SK-N-SH treated with all-trans-retinoic acid at 6 μM for 48 hours (cell line): ENCODE measurements around the gene ECM2.
A peak's percentile ranks its signal among the peaks of the same experiment; 100 is the strongest.

Source experiments
- BACH2 ChIP-seq: fragments of 250-450 bp; sonication (Bioruptor Pico); IDR thresholded peaks from 2 replicates; pipeline ENCODE4 v1.9.0; 2021; ENCODE audit warnings: mild to moderate bottlenecking, borderline replicate concordance
- CREB5 ChIP-seq: fragments of 250-450 bp; sonication (Bioruptor Pico); IDR thresholded peaks from 2 replicates; pipeline ENCODE4 v1.5.1; 2020; ENCODE audit warnings: low read depth, mild to moderate bottlenecking, moderate library complexity
- CSDC2 ChIP-seq: fragments of 250-450 bp; sonication (Bioruptor Pico); IDR thresholded peaks from 2 replicates; pipeline ENCODE4 v1.5.0; 2020; ENCODE audit warnings: mild to moderate bottlenecking, moderate library complexity
- CSRNP3 ChIP-seq: fragments of 250-450 bp; sonication (Bioruptor Pico); IDR thresholded peaks from 2 replicates; pipeline ENCODE4 v1.5.1; 2021; ENCODE audit warnings: mild to moderate bottlenecking, moderate library complexity
- ISL1 ChIP-seq: fragments of 250-450 bp; sonication (Bioruptor Pico); IDR thresholded peaks from 2 replicates; pipeline ENCODE4 v2.1.2; 2022; ENCODE audit warnings: mild to moderate bottlenecking, moderate library complexity
- PATZ1 ChIP-seq: fragments of 250-450 bp; sonication (Bioruptor Pico); IDR thresholded peaks from 2 replicates; pipeline ENCODE4 v1.8.0; 2020; ENCODE audit warnings: mild to moderate bottlenecking, moderate library complexity, borderline replicate concordance
- POU6F1 ChIP-seq: fragments of 250-450 bp; sonication (Bioruptor Pico); IDR thresholded peaks from 2 replicates; pipeline ENCODE4 v1.8.0; 2021; ENCODE audit warnings: low read depth, mild to moderate bottlenecking, moderate library complexity, borderline replicate concordance
- RARB ChIP-seq: fragments of 250-450 bp; sonication (Bioruptor Pico); IDR thresholded peaks from 2 replicates; pipeline ENCODE4 v1.8.0; 2021; ENCODE audit warnings: mild to moderate bottlenecking, moderate library complexity
- TOX ChIP-seq: fragments of 250-450 bp; sonication (Bioruptor Pico); IDR thresholded peaks from 2 replicates; pipeline ENCODE4 v1.8.0; 2021; ENCODE audit warnings: mild to moderate bottlenecking, moderate library complexity, borderline replicate concordance
- ZNF70 ChIP-seq: fragments of 450-650 bp; formaldehyde crosslinking; IDR thresholded peaks from 2 replicates; pipeline ENCODE4 v1.5.0; 2020; ENCODE audit warnings: mild to moderate bottlenecking, moderate library complexity

GRCh38 chr9:92507496-92507895 lies 28.3 kb downstream of the ECM2 start:
- TF ChIP-seq CSRNP3 (CRISPR knock-in tag) (no peak), CREB5 (CRISPR knock-in tag) (no peak), CSDC2 (CRISPR knock-in tag) (no peak), TOX (CRISPR knock-in tag) (no peak), BACH2 (CRISPR knock-in tag) (no peak), POU6F1 (CRISPR knock-in tag) (no peak), ZNF70 (no peak), ISL1 (CRISPR knock-in tag) (0 out of 2 replicates have a peak, but pooled peaks have one; percentile 13), PATZ1 (CRISPR knock-in tag) (no peak), RARB (no peak)
